K562 (cell line): ENCODE measurements around the gene PCDH12. TPM values are rescaled to one million over a fixed set of nuclear protein-coding genes. Genes with fewer than 3 reads are reported as not detected.

Experiments used
- ARID2 ChIP-seq: fragments of 450-650 bp; IDR thresholded peaks from 2 replicates; pipeline ENCODE4 v1.6.1; 2017; ENCODE audit warnings: antibody characterized with exemption, mild to moderate bottlenecking
- ELF1 ChIP-seq: fragments of 200-800 bp; sonication (Bioruptor generic); IDR thresholded peaks from 2 replicates; pipeline ENCODE4 v1.6.1; 2016; ENCODE audit warnings: missing genetic modification characterization, missing compliant biosample characterization
- FOXJ2 ChIP-seq: fragments of 200-800 bp; sonication (Bioruptor generic); IDR thresholded peaks from 2 replicates; pipeline ENCODE4 v1.6.1; 2016; ENCODE audit warnings: missing genetic modification characterization, missing compliant biosample characterization
- GATAD2B ChIP-seq: fragments of 450-650 bp; IDR thresholded peaks from 2 replicates; pipeline ENCODE4 v1.6.1; 2017; ENCODE audit warnings: mild to moderate bottlenecking, borderline replicate concordance
- HDAC3 ChIP-seq: fragments of 450-650 bp; IDR thresholded peaks from 2 replicates; pipeline ENCODE4 v1.6.1; 2018; ENCODE audit warnings: borderline replicate concordance, mild to moderate bottlenecking, moderate library complexity; ENCODE audit not compliant: partially characterized antibody
- KAT7 ChIP-seq: sonication (generic); formaldehyde crosslinking; IDR thresholded peaks from 2 replicates; pipeline ENCODE4 v1.8.0; 2022; ENCODE audit warnings: missing genetic modification reagents, mild to moderate bottlenecking, borderline replicate concordance
- MIER1 ChIP-seq: fragments of 450-650 bp; IDR thresholded peaks from 2 replicates; pipeline ENCODE4 v1.6.1; 2016; ENCODE audit warnings: antibody characterized with exemption, mild to moderate bottlenecking, low read depth
- MYC ChIP-seq, 2 experiments: fragments of 250-450 bp in 1 of 2; sonication (Bioruptor Pico) in 1 of 2; IDR thresholded peaks; 2 replicates each; pipeline versions ENCODE4 v1.5.1 to v1.6.1; 2012 to 2021; ENCODE audit warnings: low read depth in 2 of 2, borderline replicate concordance in 1 of 2, improper control_type of control experiment in 1 of 2, low read length in 1 of 2, mild to moderate bottlenecking in 1 of 2, moderate library complexity in 1 of 2
- RBM39 ChIP-seq: fragments of 200-400 bp; formaldehyde crosslinking; optimal IDR thresholded peaks from 2 replicates; pipeline ENCODE3; 2018; ENCODE audit warnings: low read depth, low read length
- XRCC5 ChIP-seq: fragments of 200-400 bp; formaldehyde crosslinking; IDR thresholded peaks from 2 replicates; pipeline ENCODE4 v1.6.1; 2017; ENCODE audit warnings: low read depth, mild to moderate bottlenecking, low read length
- polyA plus RNA-seq, 8 experiments: library from polyadenylated mRNA; depleted of rRNA in 4 of 8; stranded (reverse) in 5 of 8; unstranded in 3 of 8; fragments of >200 nt; fragmentation: Nextera tagmentation in 2 of 8; fragmentation: Illumina TruSeq in 1 of 8; extraction: Ambion mirVana in 2 of 8; extraction: Trizol in 1 of 8; gene quantifications; 2 replicates each; pipeline versions ENCODE4 v1.2.1 to v1.2.3, GENCODE V29; 2011 to 2014; ENCODE audit warnings: inconsistent platforms in 1 of 8, missing spikeins in 1 of 8
- total RNA-seq, 7 experiments: library from RNA; depleted of rRNA in 6 of 7; stranded (reverse); fragments of >200 nt in 6 of 7; fragmentation: Illumina TruSeq in 2 of 7; extraction: Trizol in 2 of 7; gene quantifications; 2 replicates each; pipeline versions ENCODE4 v1.2.1 to v1.2.3, GENCODE V29; 2011 to 2021; ENCODE audit warnings: low replicate concordance in 1 of 7
- TF ChIP-seq, protein P1 (sequence below), 2 experiments: fragments of 450-650 bp in 1 of 2; sonication (generic) in 1 of 2; formaldehyde crosslinking in 1 of 2; IDR thresholded peaks; 2 replicates each; pipeline versions ENCODE4 v1.7.1 to v1.9.0; 2016 to 2022; ENCODE audit warnings: inconsistent platforms in 1 of 2, mild to moderate bottlenecking in 1 of 2, missing genetic modification reagents in 1 of 2
- TF ChIP-seq, protein P2 (sequence below): fragments of 450-650 bp; IDR thresholded peaks from 2 replicates; pipeline ENCODE4 v1.6.1; 2014; ENCODE audit warnings: low read depth, mild to moderate bottlenecking, moderate library complexity, borderline replicate concordance
- TF ChIP-seq, protein P3 (sequence below), 2 experiments: fragments of 250-450 bp in 1 of 2; fragments of 450-650 bp in 1 of 2; sonication (Bioruptor Pico) in 1 of 2; IDR thresholded peaks; 2 replicates each; pipeline versions ENCODE4 v1.6.1 to v1.8.0; 2016 to 2021; ENCODE audit warnings: mild to moderate bottlenecking in 2 of 2, moderate library complexity in 2 of 2, missing compliant biosample characterization in 1 of 2, missing genetic modification characterization in 1 of 2

The PCDH12 gene
- total and polyA plus RNA-seq, 9 of the 15 experiments (the other 6 are each of a cell fraction or from before 2014, with no cell fraction given), result 0.01 to 0.04 (median 0.01) TPM; not detected in 4

DNA sequence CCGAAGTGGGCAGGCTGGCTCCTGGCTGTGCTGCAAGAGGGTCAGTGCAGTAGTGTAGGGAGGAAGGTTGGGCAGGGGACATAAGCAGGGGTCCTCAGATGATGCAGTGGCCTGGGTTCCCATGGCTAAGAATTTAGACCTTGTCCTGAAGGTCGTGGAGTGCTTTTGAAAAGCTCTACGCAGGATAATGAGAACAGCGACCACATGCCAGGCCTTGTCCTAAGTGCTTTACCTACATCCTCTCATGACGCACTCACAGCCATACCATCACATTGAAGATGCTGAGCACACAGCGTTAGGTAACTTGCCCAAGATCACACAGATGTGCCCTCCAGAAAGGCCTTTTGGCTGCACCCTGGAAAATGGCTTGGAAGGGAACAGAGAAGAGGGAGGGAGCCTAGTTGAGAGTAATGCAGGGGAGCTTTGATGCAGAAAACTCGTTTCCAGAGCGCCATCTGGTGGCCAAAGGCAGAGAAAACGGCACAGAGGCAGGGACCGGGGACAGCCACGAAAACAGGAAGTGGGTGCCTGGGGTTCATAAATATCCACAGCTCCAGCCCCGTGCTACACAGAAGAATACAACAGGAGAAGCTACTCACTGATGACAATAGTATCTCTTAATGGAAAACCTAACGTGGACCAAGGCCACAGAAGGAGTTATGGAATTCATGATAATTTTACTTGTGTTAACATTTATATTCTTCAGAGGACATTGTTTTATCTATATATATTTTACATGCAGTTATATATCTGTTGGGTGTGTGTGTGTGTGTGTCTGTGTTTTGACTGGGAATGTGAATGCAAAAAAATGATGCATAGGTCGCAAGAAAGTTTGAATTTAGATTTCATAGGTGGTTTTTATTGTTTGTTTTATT is 2.7 kb upstream of the PCDH12 start (continued):
- TF ChIP-seq XRCC5, result 0 out of 2 replicates have a peak, but pooled peaks have one; percentile 60
- no peak for TF ChIP-seq HDAC3
- TF ChIP-seq ARID2, result peak; percentile 30; the same call in 1 of the 2 replicates
- TF ChIP-seq, protein P1, sequence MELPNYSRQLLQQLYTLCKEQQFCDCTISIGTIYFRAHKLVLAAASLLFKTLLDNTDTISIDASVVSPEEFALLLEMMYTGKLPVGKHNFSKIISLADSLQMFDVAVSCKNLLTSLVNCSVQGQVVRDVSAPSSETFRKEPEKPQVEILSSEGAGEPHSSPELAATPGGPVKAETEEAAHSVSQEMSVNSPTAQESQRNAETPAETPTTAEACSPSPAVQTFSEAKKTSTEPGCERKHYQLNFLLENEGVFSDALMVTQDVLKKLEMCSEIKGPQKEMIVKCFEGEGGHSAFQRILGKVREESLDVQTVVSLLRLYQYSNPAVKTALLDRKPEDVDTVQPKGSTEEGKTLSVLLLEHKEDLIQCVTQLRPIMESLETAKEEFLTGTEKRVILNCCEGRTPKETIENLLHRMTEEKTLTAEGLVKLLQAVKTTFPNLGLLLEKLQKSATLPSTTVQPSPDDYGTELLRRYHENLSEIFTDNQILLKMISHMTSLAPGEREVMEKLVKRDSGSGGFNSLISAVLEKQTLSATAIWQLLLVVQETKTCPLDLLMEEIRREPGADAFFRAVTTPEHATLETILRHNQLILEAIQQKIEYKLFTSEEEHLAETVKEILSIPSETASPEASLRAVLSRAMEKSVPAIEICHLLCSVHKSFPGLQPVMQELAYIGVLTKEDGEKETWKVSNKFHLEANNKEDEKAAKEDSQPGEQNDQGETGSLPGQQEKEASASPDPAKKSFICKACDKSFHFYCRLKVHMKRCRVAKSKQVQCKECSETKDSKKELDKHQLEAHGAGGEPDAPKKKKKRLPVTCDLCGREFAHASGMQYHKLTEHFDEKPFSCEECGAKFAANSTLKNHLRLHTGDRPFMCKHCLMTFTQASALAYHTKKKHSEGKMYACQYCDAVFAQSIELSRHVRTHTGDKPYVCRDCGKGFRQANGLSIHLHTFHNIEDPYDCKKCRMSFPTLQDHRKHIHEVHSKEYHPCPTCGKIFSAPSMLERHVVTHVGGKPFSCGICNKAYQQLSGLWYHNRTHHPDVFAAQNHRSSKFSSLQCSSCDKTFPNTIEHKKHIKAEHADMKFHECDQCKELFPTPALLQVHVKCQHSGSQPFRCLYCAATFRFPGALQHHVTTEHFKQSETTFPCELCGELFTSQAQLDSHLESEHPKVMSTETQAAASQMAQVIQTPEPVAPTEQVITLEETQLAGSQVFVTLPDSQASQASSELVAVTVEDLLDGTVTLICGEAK (IDR thresholded peaks at IDR 0.05), result peak; percentile 49; the same call in 1 of the 2 replicates
- TF ChIP-seq, protein P1 (CRISPR knock-in tag; IDR thresholded peaks at IDR 0.05), result no peak
- TF ChIP-seq KAT7 (CRISPR knock-in tag), result 0 out of 2 replicates have a peak, but pooled peaks have one; percentile 34
- TF ChIP-seq, protein P2, sequence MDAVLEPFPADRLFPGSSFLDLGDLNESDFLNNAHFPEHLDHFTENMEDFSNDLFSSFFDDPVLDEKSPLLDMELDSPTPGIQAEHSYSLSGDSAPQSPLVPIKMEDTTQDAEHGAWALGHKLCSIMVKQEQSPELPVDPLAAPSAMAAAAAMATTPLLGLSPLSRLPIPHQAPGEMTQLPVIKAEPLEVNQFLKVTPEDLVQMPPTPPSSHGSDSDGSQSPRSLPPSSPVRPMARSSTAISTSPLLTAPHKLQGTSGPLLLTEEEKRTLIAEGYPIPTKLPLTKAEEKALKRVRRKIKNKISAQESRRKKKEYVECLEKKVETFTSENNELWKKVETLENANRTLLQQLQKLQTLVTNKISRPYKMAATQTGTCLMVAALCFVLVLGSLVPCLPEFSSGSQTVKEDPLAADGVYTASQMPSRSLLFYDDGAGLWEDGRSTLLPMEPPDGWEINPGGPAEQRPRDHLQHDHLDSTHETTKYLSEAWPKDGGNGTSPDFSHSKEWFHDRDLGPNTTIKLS, result peak; percentile 32; the same call in 1 of the 2 replicates
- peak; percentile 43 for TF ChIP-seq RBM39
- peak; percentile 92 for TF ChIP-seq ELF1 (tag)
- peak; percentile 22; the same call in 1 of the 2 replicates for TF ChIP-seq MYC (IDR thresholded peaks at IDR 0.05; ENCODE audit: low read depth, low read length)
- TF ChIP-seq MYC (CRISPR knock-in tag; IDR thresholded peaks at IDR 0.05; ENCODE audit: borderline replicate concordance, low read depth), result no peak
- 0 out of 2 replicates have a peak, but pooled peaks have one; percentile 55 for TF ChIP-seq FOXJ2 (tag)
- no peak for TF ChIP-seq MIER1
- TF ChIP-seq, protein P3, sequence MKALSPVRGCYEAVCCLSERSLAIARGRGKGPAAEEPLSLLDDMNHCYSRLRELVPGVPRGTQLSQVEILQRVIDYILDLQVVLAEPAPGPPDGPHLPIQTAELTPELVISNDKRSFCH (CRISPR knock-in tag; IDR thresholded peaks at IDR 0.05), result no peak
- TF ChIP-seq, protein P3 (tag; IDR thresholded peaks at IDR 0.05), result no peak
- TF ChIP-seq GATAD2B, result peak; percentile 48; the same call in 1 of the 2 replicates
